SK-N-SH (cell line): ENCODE results near the gene RPS6KB2. TPM values are rescaled to one million over a fixed set of nuclear protein-coding genes. Genes with fewer than 3 reads are reported as not detected.

Experiments used
- CTCF ChIA-PET: fragments of 300-600, 350-600 bp; formaldehyde crosslinking; extraction: SDS; loops from one replicate; lab custom pipeline; 2021; lab: Yijun Ruan, JAX
- POLR2A ChIA-PET: fragments of 350-600 bp; sonication (Branson Sonifier 250); formaldehyde crosslinking; extraction: SDS; loops from one replicate; lab custom pipeline; 2020; ENCODE audit warnings: antibody characterized with exemption, inconsistent platforms; lab: Yijun Ruan, JAX
- DNase-seq: peaks from one replicate; pipeline ENCODE4 v3.0.0; 2012
- H2AFZ ChIP-seq: fragments of 200-600 bp; sonication (generic); 2 replicates; pipeline ENCODE4 v1.8.1; 2016; ENCODE audit warnings: antibody characterized with exemption, mild to moderate bottlenecking, low read depth
- H3F3A ChIP-seq: fragments of 200-600 bp; sonication (generic); replicated peaks from 2 replicates; pipeline ENCODE3; 2016; ENCODE audit warnings: antibody characterized with exemption, mild to moderate bottlenecking; ENCODE audit not compliant: insufficient read depth
- H3K27ac ChIP-seq, 2 experiments: fragments of 200-500 bp in 1 of 2; fragments of 200-600 bp in 1 of 2; sonication (Bioruptor generic) in 1 of 2; sonication (generic), shearing (Covaris generic) in 1 of 2; 2 replicates each; pipeline versions ENCODE4 v1.5.1 to v1.6.1; 2014 to 2016; ENCODE audit warnings: low read depth in 2 of 2, inconsistent platforms in 1 of 2, low read length in 1 of 2, mild to moderate bottlenecking in 1 of 2, mixed read lengths in 1 of 2
- H3K27me3 ChIP-seq: fragments of 200-600 bp; sonication (generic), shearing (Covaris generic); 2 replicates; pipeline ENCODE4 v1.6.1; 2016; ENCODE audit warnings: mixed run types; ENCODE audit not compliant: insufficient read depth
- H3K36me3 ChIP-seq, 2 experiments: fragments of 200-500 bp in 1 of 2; fragments of 200-600 bp in 1 of 2; sonication (Bioruptor generic) in 1 of 2; sonication (generic) in 1 of 2; replicated peaks in 1 of 2; 2 replicates each; pipeline versions ENCODE3 to v1.5.1; 2014 to 2016; ENCODE audit warnings: low read length in 1 of 2, mild to moderate bottlenecking in 1 of 2; ENCODE audit not compliant: insufficient read depth in 2 of 2, control insufficient read depth in 1 of 2
- H3K4me1 ChIP-seq, 2 experiments: fragments of 200-500 bp in 1 of 2; fragments of 200-600 bp in 1 of 2; sonication (Bioruptor generic) in 1 of 2; sonication (generic), shearing (Covaris generic) in 1 of 2; 2 replicates each; pipeline versions ENCODE4 v1.5.1 to v1.6.1; 2014 to 2016; ENCODE audit warnings: low read depth in 1 of 2, low read length in 1 of 2, mixed run types in 1 of 2; ENCODE audit not compliant: insufficient read depth in 2 of 2, control insufficient read depth in 1 of 2
- H3K4me2 ChIP-seq: fragments of 200-600 bp; sonication (generic), shearing (Covaris generic); 2 replicates; pipeline ENCODE4 v1.6.1; 2017; ENCODE audit warnings: mixed run types
- H3K4me3 ChIP-seq, 2 experiments: fragments of 200-500 bp in 1 of 2; fragments of 200-600 bp in 1 of 2; sonication (Bioruptor generic) in 1 of 2; sonication (generic), shearing (Covaris generic) in 1 of 2; 2 replicates each; pipeline versions ENCODE4 v1.5.1 to v1.8.1; 2014 to 2016; ENCODE audit warnings: low read depth in 2 of 2, inconsistent platforms in 1 of 2, low read length in 1 of 2, mild to moderate bottlenecking in 1 of 2, mixed read lengths in 1 of 2, moderate library complexity in 1 of 2
- H3K79me2 ChIP-seq: fragments of 200-600 bp; sonication (generic); 2 replicates; pipeline ENCODE4 v1.8.1; 2017; ENCODE audit warnings: mild to moderate bottlenecking; ENCODE audit not compliant: insufficient read depth
- H3K9ac ChIP-seq: fragments of 200-600 bp; sonication (generic); 2 replicates; pipeline ENCODE4 v1.6.1; 2017; ENCODE audit warnings: mixed run types
- H3K9me2 ChIP-seq: fragments of 200-600 bp; sonication (generic); 2 replicates; pipeline ENCODE4 v1.6.1; 2017; ENCODE audit warnings: mixed run types
- H3K9me3 ChIP-seq: fragments of 200-600 bp; sonication (generic); 2 replicates; pipeline ENCODE4 v1.6.1; 2017; ENCODE audit warnings: mixed run types, mild to moderate bottlenecking, moderate library complexity
- H4K20me1 ChIP-seq: fragments of 200-600 bp; sonication (generic); 2 replicates; pipeline ENCODE4 v1.6.1; 2017; ENCODE audit warnings: mild to moderate bottlenecking, mixed run types; ENCODE audit not compliant: insufficient read depth
- CHD2 ChIP-seq: fragments of 150-350 bp; IDR thresholded peaks from 2 replicates; pipeline ENCODE4 v1.6.1; 2018; ENCODE audit warnings: low read length; ENCODE audit not compliant: partially characterized antibody
- ELF1 ChIP-seq: IDR thresholded peaks from 2 replicates; pipeline ENCODE4 v1.4.0; 2012
- EP300 ChIP-seq, 2 experiments: IDR thresholded peaks; 2 replicates each; pipeline versions ENCODE4 v1.4.0 to v1.6.1; 2012; ENCODE audit warnings: borderline replicate concordance in 1 of 2, low read depth in 1 of 2, low read length in 1 of 2
- FOXJ3 ChIP-seq: sonication (generic); formaldehyde crosslinking; IDR thresholded peaks from 2 replicates; pipeline ENCODE4 v1.5.1; 2020; ENCODE audit warnings: mild to moderate bottlenecking, missing genetic modification reagents
- GABPA ChIP-seq: IDR thresholded peaks from 2 replicates; pipeline ENCODE4 v1.4.0; 2012; ENCODE audit warnings: low read depth, mild to moderate bottlenecking
- GATA2 ChIP-seq: sonication (generic); formaldehyde crosslinking; IDR thresholded peaks from 2 replicates; pipeline ENCODE4 v1.5.0; 2020; ENCODE audit warnings: mild to moderate bottlenecking, missing genetic modification reagents
- MEF2A ChIP-seq: IDR thresholded peaks from 2 replicates; pipeline ENCODE4 v1.4.0; 2012; ENCODE audit warnings: low read depth, borderline replicate concordance
- MXI1 ChIP-seq: IDR thresholded peaks from 2 replicates; pipeline ENCODE4 v1.6.1; 2012; ENCODE audit warnings: mild to moderate bottlenecking, low read depth, low read length, improper control_type of control experiment
- NFIC ChIP-seq: IDR thresholded peaks from 2 replicates; pipeline ENCODE4 v1.4.0; 2012; ENCODE audit warnings: borderline replicate concordance
- NRF1 ChIP-seq: IDR thresholded peaks from 2 replicates; pipeline ENCODE4 v1.6.1; 2012; ENCODE audit warnings: low read depth, mild to moderate bottlenecking, low read length
- RCOR1 ChIP-seq: fragments of 150-350 bp; IDR thresholded peaks from 2 replicates; pipeline ENCODE4 v1.6.1; 2017; ENCODE audit warnings: antibody characterized with exemption, low read length
- RFX5 ChIP-seq: IDR thresholded peaks from 2 replicates; pipeline ENCODE4 v1.6.1; 2012; ENCODE audit warnings: mild to moderate bottlenecking, improper control_type of control experiment, low read length
- RXRA ChIP-seq: IDR thresholded peaks from 2 replicates; pipeline ENCODE4 v1.4.0; 2012; ENCODE audit warnings: low read depth, mild to moderate bottlenecking, borderline replicate concordance
- SMC3 ChIP-seq: IDR thresholded peaks from 2 replicates; pipeline ENCODE4 v1.6.1; 2012; ENCODE audit warnings: low read depth, low read length, improper control_type of control experiment
- TCF12 ChIP-seq: IDR thresholded peaks from 2 replicates; pipeline ENCODE4 v1.4.0; 2012
- TEAD4 ChIP-seq: IDR thresholded peaks from 2 replicates; pipeline ENCODE4 v1.4.0; 2012; ENCODE audit warnings: mild to moderate bottlenecking, borderline replicate concordance; ENCODE audit not compliant: insufficient read depth
- YY1 ChIP-seq: IDR thresholded peaks from 2 replicates; pipeline ENCODE4 v1.4.0; 2012; ENCODE audit warnings: low read depth, mild to moderate bottlenecking
- WGBS: methylation state at CpG from one replicate; pipeline ENCODE4 v1.1.6; 2017; ENCODE audit warnings: low lambda C conversion rate; 5-methylcytosine and 5-hydroxymethylcytosine counted together
- polyA plus RNA-seq, 3 experiments: library from polyadenylated mRNA; depleted of rRNA; stranded (reverse); fragments of >200 nt; gene quantifications; 2 replicates each; pipeline ENCODE4 v1.2.3, GENCODE V29; 2012
- TF ChIP-seq, protein P1 (sequence below): IDR thresholded peaks from 2 replicates; pipeline ENCODE4 v1.4.0; 2012; ENCODE audit warnings: low read depth, borderline replicate concordance
- TF ChIP-seq, protein P2 (sequence below): IDR thresholded peaks from 2 replicates; pipeline ENCODE4 v1.6.1; 2012; ENCODE audit warnings: mild to moderate bottlenecking, low read depth, low read length, moderate library complexity
- TF ChIP-seq, protein P3 (sequence below): IDR thresholded peaks from 2 replicates; pipeline ENCODE4; 2012
- TF ChIP-seq, protein P4 (sequence below): fragments of 150-350 bp; IDR thresholded peaks from 2 replicates; pipeline ENCODE4 v1.6.1; 2016; ENCODE audit warnings: mild to moderate bottlenecking, low read depth, low read length
- TF ChIP-seq, protein P5 (sequence below): IDR thresholded peaks from 2 replicates; pipeline ENCODE4 v1.4.0; 2012; ENCODE audit warnings: low read depth, borderline replicate concordance

The RPS6KB2 gene
- polyA plus RNA-seq, 1 of the 3 experiments (the other 2 are of a cell fraction), result 52.0 TPM

DNA sequence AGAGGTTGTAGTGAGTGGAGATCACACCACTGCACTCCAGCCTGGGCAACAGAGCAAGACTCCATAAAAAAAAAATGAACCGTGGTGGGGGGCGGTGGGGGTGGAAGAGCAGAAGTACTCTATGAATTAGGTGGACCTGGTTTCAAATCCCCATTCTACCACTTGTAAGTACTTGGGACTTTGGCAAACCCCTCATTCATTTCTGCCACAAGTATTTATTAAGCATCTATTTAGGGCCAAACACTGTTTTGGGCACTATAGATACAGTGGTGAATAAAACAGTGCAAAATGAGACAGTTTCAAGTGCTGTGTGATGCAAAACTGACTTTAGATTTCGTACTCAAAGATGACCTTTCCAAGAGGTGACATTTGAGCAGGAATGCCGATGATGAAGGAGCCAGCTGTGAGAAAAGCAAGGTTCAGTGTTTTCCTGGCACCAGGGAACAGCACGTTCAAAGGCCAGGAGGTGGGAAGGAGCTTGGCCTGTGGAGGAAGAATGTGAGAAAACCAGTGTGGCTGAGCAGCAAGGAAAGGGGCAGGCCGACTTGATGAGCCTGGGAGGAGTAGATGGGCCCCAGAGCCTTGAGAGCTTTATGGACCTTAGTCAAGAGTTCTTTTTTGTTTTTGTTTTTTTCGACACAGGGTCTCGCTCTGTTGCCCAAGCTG is 42.2 kb downstream of the RPS6KB2 start (continued):
- TF ChIP-seq, protein P1, sequence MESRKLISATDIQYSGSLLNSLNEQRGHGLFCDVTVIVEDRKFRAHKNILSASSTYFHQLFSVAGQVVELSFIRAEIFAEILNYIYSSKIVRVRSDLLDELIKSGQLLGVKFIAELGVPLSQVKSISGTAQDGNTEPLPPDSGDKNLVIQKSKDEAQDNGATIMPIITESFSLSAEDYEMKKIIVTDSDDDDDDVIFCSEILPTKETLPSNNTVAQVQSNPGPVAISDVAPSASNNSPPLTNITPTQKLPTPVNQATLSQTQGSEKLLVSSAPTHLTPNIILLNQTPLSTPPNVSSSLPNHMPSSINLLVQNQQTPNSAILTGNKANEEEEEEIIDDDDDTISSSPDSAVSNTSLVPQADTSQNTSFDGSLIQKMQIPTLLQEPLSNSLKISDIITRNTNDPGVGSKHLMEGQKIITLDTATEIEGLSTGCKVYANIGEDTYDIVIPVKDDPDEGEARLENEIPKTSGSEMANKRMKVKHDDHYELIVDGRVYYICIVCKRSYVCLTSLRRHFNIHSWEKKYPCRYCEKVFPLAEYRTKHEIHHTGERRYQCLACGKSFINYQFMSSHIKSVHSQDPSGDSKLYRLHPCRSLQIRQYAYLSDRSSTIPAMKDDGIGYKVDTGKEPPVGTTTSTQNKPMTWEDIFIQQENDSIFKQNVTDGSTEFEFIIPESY, result no peak
- TF ChIP-seq FOXJ3 (no peak), TCF12 (no peak), MEF2A (no peak), EP300 (IDR thresholded peaks at IDR 0.05; ENCODE audit: borderline replicate concordance in 1 of 2, low read depth in 1 of 2, low read length in 1 of 2) (no peak), RCOR1 (no peak), CHD2 (no peak)

DNA sequence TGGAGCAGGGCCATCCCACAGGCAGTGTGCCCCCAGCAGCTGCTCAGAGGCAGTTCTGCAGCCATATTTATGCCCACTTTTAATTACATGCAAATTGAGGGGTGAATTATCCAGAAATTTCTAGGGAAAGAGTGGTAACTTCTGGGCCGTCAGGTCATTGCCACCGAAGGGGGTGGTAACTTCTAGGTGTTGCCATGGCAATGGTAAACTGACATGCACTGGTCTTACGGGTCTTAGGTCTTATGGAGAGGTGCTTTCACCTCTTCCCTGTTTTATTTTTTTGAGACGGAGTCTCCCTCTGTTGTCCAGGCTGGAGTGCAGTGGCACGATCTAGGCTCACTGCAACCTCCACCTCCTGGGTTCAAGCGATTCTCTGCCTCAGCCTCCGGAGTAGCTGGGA is 44.6 kb downstream of the RPS6KB2 start:
- TF ChIP-seq NRF1, result no peak
- TF ChIP-seq RCOR1, result no peak
- TF ChIP-seq, protein P2, sequence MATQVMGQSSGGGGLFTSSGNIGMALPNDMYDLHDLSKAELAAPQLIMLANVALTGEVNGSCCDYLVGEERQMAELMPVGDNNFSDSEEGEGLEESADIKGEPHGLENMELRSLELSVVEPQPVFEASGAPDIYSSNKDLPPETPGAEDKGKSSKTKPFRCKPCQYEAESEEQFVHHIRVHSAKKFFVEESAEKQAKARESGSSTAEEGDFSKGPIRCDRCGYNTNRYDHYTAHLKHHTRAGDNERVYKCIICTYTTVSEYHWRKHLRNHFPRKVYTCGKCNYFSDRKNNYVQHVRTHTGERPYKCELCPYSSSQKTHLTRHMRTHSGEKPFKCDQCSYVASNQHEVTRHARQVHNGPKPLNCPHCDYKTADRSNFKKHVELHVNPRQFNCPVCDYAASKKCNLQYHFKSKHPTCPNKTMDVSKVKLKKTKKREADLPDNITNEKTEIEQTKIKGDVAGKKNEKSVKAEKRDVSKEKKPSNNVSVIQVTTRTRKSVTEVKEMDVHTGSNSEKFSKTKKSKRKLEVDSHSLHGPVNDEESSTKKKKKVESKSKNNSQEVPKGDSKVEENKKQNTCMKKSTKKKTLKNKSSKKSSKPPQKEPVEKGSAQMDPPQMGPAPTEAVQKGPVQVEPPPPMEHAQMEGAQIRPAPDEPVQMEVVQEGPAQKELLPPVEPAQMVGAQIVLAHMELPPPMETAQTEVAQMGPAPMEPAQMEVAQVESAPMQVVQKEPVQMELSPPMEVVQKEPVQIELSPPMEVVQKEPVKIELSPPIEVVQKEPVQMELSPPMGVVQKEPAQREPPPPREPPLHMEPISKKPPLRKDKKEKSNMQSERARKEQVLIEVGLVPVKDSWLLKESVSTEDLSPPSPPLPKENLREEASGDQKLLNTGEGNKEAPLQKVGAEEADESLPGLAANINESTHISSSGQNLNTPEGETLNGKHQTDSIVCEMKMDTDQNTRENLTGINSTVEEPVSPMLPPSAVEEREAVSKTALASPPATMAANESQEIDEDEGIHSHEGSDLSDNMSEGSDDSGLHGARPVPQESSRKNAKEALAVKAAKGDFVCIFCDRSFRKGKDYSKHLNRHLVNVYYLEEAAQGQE, result no peak
- TF ChIP-seq ELF1, result no peak
- no peak for TF ChIP-seq MXI1
- no peak for TF ChIP-seq NFIC
- TF ChIP-seq GATA2 (CRISPR knock-in tag), result no peak
- no peak for TF ChIP-seq RXRA
- TF ChIP-seq, protein P3, sequence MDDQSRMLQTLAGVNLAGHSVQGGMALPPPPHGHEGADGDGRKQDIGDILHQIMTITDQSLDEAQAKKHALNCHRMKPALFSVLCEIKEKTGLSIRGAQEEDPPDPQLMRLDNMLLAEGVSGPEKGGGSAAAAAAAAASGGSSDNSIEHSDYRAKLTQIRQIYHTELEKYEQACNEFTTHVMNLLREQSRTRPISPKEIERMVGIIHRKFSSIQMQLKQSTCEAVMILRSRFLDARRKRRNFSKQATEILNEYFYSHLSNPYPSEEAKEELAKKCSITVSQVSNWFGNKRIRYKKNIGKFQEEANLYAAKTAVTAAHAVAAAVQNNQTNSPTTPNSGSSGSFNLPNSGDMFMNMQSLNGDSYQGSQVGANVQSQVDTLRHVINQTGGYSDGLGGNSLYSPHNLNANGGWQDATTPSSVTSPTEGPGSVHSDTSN, result no peak
- TF ChIP-seq, protein P4, sequence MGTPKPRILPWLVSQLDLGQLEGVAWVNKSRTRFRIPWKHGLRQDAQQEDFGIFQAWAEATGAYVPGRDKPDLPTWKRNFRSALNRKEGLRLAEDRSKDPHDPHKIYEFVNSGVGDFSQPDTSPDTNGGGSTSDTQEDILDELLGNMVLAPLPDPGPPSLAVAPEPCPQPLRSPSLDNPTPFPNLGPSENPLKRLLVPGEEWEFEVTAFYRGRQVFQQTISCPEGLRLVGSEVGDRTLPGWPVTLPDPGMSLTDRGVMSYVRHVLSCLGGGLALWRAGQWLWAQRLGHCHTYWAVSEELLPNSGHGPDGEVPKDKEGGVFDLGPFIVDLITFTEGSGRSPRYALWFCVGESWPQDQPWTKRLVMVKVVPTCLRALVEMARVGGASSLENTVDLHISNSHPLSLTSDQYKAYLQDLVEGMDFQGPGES, result no peak
- TF ChIP-seq GABPA, result no peak
- TF ChIP-seq TEAD4, result no peak
- no peak for TF ChIP-seq SMC3
- TF ChIP-seq RFX5, result no peak
- TF ChIP-seq YY1, result no peak
- TF ChIP-seq TCF12, result no peak
- TF ChIP-seq EP300 (IDR thresholded peaks at IDR 0.05; ENCODE audit: borderline replicate concordance in 1 of 2, low read depth in 1 of 2, low read length in 1 of 2), result no peak
- no peak for TF ChIP-seq CHD2
- TF ChIP-seq, protein P5, sequence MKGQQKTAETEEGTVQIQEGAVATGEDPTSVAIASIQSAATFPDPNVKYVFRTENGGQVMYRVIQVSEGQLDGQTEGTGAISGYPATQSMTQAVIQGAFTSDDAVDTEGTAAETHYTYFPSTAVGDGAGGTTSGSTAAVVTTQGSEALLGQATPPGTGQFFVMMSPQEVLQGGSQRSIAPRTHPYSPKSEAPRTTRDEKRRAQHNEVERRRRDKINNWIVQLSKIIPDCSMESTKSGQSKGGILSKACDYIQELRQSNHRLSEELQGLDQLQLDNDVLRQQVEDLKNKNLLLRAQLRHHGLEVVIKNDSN, result no peak
- ChIA-PET POLR2A (no interaction called here), CTCF (no interaction called here)
- Histone ChIP-seq H3K79me2 (peaks cover 7% of the 10 kb centered on the region; the same call in 1 of the 2 replicates), H3K4me3 (no peak overlapping the region), H3K27ac (no peak overlapping the region), H3K4me2 (no peak overlapping the region), H2AFZ (no peak overlapping the region), H4K20me1 (no peaks in the 10 kb centered on the region), H3F3A (no peaks in the 10 kb centered on the region), H3K9me2 (no peaks in the 10 kb centered on the region), H3K9me3 (no peaks in the 10 kb centered on the region), H3K9ac (no peak overlapping the region), H3K4me1 (peaks cover 0 to 10% of the 10 kb centered on the region in 2 experiments; a peak in 1 of 4 replicates), H3K27me3 (no peaks in the 10 kb centered on the region; the same call in 1 of the 2 replicates), H3K36me3 (no peaks in the 10 kb centered on the region)
- no peak for DNase-seq
- 89% methylated on average over 7 of the region's 7 CpGs for WGBS
